ENCODE data around the gene SCN3A. TPM values are rescaled to one million over a fixed set of nuclear protein-coding genes. Genes with fewer than 3 reads are reported as not detected.

Gene SCN3A
- total and polyA plus RNA-seq, 9 of the 15 experiments (the other 6 are each of a cell fraction or from before 2014, with no cell fraction given): not detected

GRCh38 chr2:165054652-165055051, 149.2 kb downstream of the SCN3A start:
- DNase-seq (ENCODE audit: extremely low read depth in 1 of 4, low spot score in 3 of 4) (no peak), FAIRE-seq (no peak), ATAC-seq (no peak)
- Histone ChIP-seq H3K9me1 (ENCODE audit: control insufficient read depth, insufficient read depth, low read length) (no peaks in the 10 kb centered on the region), H3K4me3 (no peak overlapping the region), H3K4me1 (replicated peaks in 1 of 2; ENCODE audit: control insufficient read depth in 2 of 2, insufficient read depth in 2 of 2, low read length in 2 of 2) (no peaks in the 10 kb centered on the region), H3K27me3 (ENCODE audit: control insufficient read depth in 2 of 2, insufficient read depth in 2 of 2, low read length in 2 of 2) (no peaks in the 10 kb centered on the region), H3K9ac (ENCODE audit: insufficient read depth in 1 of 2, low read depth in 2 of 2, low read length in 2 of 2) (no peak overlapping the region), H3K27ac (ENCODE audit: extremely low read depth, low read depth, low read length) (no peak overlapping the region), H3K9me3 (replicated peaks; ENCODE audit: control insufficient read depth, insufficient read depth, low read depth, low read length) (peaks cover 1% of the 10 kb centered on the region; the same call in 1 of the 2 replicates), H2AFZ (ENCODE audit: low read depth, low read length) (no peak overlapping the region), H3K4me2 (ENCODE audit: insufficient read depth, low read length) (no peak overlapping the region), H4K20me1 (replicated peaks; ENCODE audit: control insufficient read depth, insufficient read depth, low read length) (no peaks in the 10 kb centered on the region), H3K36me3 (ENCODE audit: control insufficient read depth, insufficient read depth, low read length) (no peaks in the 10 kb centered on the region), H3K79me2 (ENCODE audit: control insufficient read depth, insufficient read depth, low read length) (no peaks in the 10 kb centered on the region)
- BruUV-seq (replicated peaks): no TSS peak
- intact Hi-C loops (cut with micrococcal nuclease): no loop called here
- TF ChIP-seq CEBPZ (IDR thresholded peaks at IDR 0.05; ENCODE audit: borderline replicate concordance, low read depth, low read length): no peak
- no peak for TF ChIP-seq HOXB6 (CRISPR knock-in tag; IDR thresholded peaks at IDR 0.05; ENCODE audit: borderline replicate concordance)
- TF ChIP-seq MCM3 (IDR thresholded peaks at IDR 0.05): no peak
- TF ChIP-seq ZNF77 (CRISPR knock-in tag; IDR thresholded peaks at IDR 0.05): no peak
- no peak for TF ChIP-seq RBM15 (IDR thresholded peaks at IDR 0.05; ENCODE audit: insufficient read depth, low read length)
- no peak for TF ChIP-seq MYC (IDR thresholded peaks at IDR 0.05; ENCODE audit: low read depth, low read length)
- no peak for TF ChIP-seq MYC (CRISPR knock-in tag; IDR thresholded peaks at IDR 0.05; ENCODE audit: borderline replicate concordance, low read depth)
- no peak for TF ChIP-seq NR1H2 (CRISPR knock-in tag; IDR thresholded peaks at IDR 0.05)
- TF ChIP-seq HSF4 (CRISPR knock-in tag; IDR thresholded peaks at IDR 0.05; ENCODE audit: borderline replicate concordance): no peak
- no peak for TF ChIP-seq BRF1 (IDR thresholded peaks at IDR 0.05; ENCODE audit: borderline replicate concordance, extremely low read depth, insufficient read length)
- ChIA-PET CTCF (ENCODE audit: low intra/inter-chr PET ratio) (no interaction called here), POLR2A (no interaction called here)
- in situ Hi-C loops (cut with MboI): no loop called here
- WGBS (ENCODE audit: insufficient coverage, low coverage, missing lambda C conversion rate): 4% methylated on average over 3 of the region's 3 CpGs
